Measurements from ENCODE around the gene TP63.

DNA sequence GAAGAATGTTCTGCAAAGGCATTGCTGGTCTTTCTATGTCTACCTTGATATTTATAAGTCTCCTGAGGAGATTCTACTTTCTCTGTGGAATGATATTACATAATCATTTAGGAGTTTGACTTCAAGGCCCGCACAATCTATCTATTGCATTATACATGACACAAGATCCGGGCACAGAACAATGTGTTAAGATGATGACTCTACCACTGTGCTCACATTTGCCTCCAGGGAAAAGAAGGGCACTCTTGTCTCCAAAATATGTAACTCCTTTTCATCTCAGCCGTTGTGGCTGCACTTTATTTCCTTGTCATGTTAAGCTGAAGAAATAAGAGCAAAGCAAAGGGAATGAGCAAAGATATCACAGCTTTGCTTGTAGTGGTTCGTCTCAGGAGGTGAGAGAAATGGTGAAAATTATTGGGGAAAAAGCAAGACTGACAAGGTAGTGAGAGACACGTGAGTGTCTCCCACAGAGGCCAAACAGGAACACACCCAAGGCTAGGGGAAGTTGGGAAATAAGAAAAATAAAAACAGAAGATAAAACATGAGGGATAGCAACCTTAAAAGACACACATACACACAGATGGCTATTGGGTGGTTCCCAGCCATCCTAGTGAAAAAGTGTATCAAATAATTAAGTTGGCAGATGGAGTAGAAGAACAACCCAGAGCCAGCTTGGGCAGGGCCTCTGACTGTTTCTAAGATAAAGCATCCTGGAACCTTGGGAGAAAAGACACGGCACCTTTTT, 305.2 kb downstream of the TP63 start:
- TF ChIP-seq, protein P1, sequence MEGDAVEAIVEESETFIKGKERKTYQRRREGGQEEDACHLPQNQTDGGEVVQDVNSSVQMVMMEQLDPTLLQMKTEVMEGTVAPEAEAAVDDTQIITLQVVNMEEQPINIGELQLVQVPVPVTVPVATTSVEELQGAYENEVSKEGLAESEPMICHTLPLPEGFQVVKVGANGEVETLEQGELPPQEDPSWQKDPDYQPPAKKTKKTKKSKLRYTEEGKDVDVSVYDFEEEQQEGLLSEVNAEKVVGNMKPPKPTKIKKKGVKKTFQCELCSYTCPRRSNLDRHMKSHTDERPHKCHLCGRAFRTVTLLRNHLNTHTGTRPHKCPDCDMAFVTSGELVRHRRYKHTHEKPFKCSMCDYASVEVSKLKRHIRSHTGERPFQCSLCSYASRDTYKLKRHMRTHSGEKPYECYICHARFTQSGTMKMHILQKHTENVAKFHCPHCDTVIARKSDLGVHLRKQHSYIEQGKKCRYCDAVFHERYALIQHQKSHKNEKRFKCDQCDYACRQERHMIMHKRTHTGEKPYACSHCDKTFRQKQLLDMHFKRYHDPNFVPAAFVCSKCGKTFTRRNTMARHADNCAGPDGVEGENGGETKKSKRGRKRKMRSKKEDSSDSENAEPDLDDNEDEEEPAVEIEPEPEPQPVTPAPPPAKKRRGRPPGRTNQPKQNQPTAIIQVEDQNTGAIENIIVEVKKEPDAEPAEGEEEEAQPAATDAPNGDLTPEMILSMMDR (IDR thresholded peaks at IDR 0.05), result no peak
- no peak for TF ChIP-seq POLR2A (IDR thresholded peaks at IDR 0.05)

All from body of pancreas (tissue), 4 donors.